GM12878 (cell line): ENCODE results near the gene FBXW8. TPM values are rescaled to one million over a fixed set of nuclear protein-coding genes. Genes with fewer than 3 reads are reported as not detected.

Source experiments
- BCL11A ChIP-seq: IDR thresholded peaks from 2 replicates; pipeline ENCODE4 v1.6.1; 2011; ENCODE audit warnings: low read depth, low read length
- CREM ChIP-seq: IDR thresholded peaks from 2 replicates; pipeline ENCODE4 v1.6.1; 2014; ENCODE audit warnings: antibody characterized with exemption, low read depth
- EGR1 ChIP-seq, 2 experiments: IDR thresholded peaks; 1 replicate in 1 of 2; 2 replicates in 1 of 2; pipeline ENCODE4 v1.6.1; 2011 to 2012; ENCODE audit warnings: low read depth in 2 of 2, low read length in 2 of 2, borderline replicate concordance in 1 of 2, mild to moderate bottlenecking in 1 of 2, moderate library complexity in 1 of 2
- IKZF2 ChIP-seq, 2 experiments: fragments of 450-650 bp; IDR thresholded peaks; 2 replicates each; pipeline ENCODE4 v1.6.1; 2017; ENCODE audit warnings: mild to moderate bottlenecking in 2 of 2, moderate library complexity in 2 of 2
- NFIC ChIP-seq: IDR thresholded peaks from 2 replicates; pipeline ENCODE4 v1.6.1; 2012; ENCODE audit warnings: low read depth, mild to moderate bottlenecking, inconsistent platforms, low read length, moderate library complexity
- SIX5 ChIP-seq: IDR thresholded peaks from 2 replicates; pipeline ENCODE4 v1.6.1; 2011; ENCODE audit warnings: mild to moderate bottlenecking, low read depth, low read length, moderate library complexity; ENCODE audit not compliant: severe bottlenecking
- polyA plus RNA-seq, 11 experiments: library from polyadenylated mRNA; depleted of rRNA in 4 of 11; unstranded in 6 of 11; stranded (reverse) in 5 of 11; fragments of >200 nt; fragmentation: Nextera tagmentation in 4 of 11; fragmentation: Illumina TruSeq in 1 of 11; extraction: Ambion mirVana in 4 of 11; extraction: Trizol in 1 of 11; gene quantifications; 1 replicate in 1 of 11; 2 replicates in 10 of 11; pipeline versions ENCODE4 v1.2.1 to v1.2.3, GENCODE V29; 2011 to 2016; ENCODE audit warnings: inconsistent platforms in 2 of 11, missing spikeins in 2 of 11, low read depth in 1 of 11
- total RNA-seq, 4 experiments: library from RNA; depleted of rRNA in 3 of 4; stranded (reverse); fragments of >200 nt in 3 of 4; fragmentation: Illumina TruSeq in 1 of 4; extraction: Trizol in 1 of 4; gene quantifications; 2 replicates each; pipeline versions ENCODE4 v1.2.1 to v1.2.3, GENCODE V29; 2013 to 2021
- TF ChIP-seq, protein P1 (sequence below): fragments of 450-650 bp; IDR thresholded peaks from 2 replicates; pipeline ENCODE4 v1.6.1; 2016; ENCODE audit warnings: mild to moderate bottlenecking
- TF ChIP-seq, protein P2 (sequence below): fragments of 450-650 bp; IDR thresholded peaks from 2 replicates; pipeline ENCODE4 v1.6.1; 2014; ENCODE audit warnings: mild to moderate bottlenecking
- TF ChIP-seq, protein P3 (sequence below): fragments of 450-650 bp; IDR thresholded peaks from 2 replicates; pipeline ENCODE4 v1.6.1; 2016; ENCODE audit warnings: mild to moderate bottlenecking
- TF ChIP-seq, protein P4 (sequence below): fragments of 450-650 bp; IDR thresholded peaks from 2 replicates; pipeline ENCODE4 v1.6.1; 2016; ENCODE audit warnings: mild to moderate bottlenecking, moderate library complexity, borderline replicate concordance
- TF ChIP-seq, protein P5 (sequence below): fragments of 450-650 bp; IDR thresholded peaks from 2 replicates; pipeline ENCODE4 v1.6.1; 2017; ENCODE audit warnings: antibody characterized with exemption, mild to moderate bottlenecking, moderate library complexity
- TF ChIP-seq, protein P6 (sequence below): fragments of 450-650 bp; formaldehyde crosslinking; IDR thresholded peaks from 2 replicates; pipeline ENCODE4 v1.5.0; 2022; ENCODE audit warnings: mild to moderate bottlenecking, missing genetic modification characterization

The FBXW8 gene
- total and polyA plus RNA-seq, 10 of the 15 experiments (the other 5 are each of a cell fraction or from before 2014, with no cell fraction given), result 0.49 to 7.5 (median 4.4) TPM

DNA sequence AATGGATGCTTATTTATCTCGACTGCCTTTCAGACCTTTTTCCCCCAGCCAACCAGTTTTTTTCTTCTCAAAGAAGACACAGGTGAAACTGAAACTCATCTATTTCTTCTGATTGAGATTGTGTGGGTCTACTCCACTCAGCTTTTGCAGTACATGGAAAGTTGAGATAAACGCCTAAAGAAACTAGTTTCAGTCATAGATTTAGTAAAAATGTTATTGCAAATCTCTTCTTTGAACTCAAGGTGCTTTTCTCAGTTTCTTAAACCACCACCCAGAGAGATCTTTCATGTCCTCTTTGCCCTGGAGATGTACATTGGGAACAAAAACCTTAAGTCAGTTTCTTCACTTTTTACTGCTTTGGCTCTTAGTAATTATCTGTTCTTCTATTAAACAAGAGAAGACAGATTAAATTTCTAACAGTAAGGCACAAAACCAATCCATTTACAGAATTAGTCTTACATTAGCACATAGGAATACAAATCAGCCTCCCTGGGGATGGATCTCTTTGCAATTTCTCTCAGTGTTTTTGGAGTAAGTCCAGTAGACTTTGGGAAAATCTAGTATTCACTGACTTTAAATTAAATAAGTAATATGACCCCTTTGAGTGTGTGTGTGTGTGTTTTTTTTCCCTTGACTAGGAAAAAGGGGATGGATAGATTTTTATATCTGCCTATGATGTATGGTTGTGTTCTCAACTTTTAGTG is 11.6 kb downstream of the FBXW8 start (continued):
- no peak for TF ChIP-seq SIX5
- 0 out of 4 replicates have a peak, but pooled peaks of 1 of the 2 experiments have one; percentile 37 for TF ChIP-seq IKZF2 (IDR thresholded peaks at IDR 0.05)
- TF ChIP-seq, protein P1, sequence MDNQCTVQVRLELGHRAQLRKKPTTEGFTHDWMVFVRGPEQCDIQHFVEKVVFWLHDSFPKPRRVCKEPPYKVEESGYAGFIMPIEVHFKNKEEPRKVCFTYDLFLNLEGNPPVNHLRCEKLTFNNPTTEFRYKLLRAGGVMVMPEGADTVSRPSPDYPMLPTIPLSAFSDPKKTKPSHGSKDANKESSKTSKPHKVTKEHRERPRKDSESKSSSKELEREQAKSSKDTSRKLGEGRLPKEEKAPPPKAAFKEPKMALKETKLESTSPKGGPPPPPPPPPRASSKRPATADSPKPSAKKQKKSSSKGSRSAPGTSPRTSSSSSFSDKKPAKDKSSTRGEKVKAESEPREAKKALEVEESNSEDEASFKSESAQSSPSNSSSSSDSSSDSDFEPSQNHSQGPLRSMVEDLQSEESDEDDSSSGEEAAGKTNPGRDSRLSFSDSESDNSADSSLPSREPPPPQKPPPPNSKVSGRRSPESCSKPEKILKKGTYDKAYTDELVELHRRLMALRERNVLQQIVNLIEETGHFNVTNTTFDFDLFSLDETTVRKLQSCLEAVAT, result no peak
- TF ChIP-seq, protein P2, sequence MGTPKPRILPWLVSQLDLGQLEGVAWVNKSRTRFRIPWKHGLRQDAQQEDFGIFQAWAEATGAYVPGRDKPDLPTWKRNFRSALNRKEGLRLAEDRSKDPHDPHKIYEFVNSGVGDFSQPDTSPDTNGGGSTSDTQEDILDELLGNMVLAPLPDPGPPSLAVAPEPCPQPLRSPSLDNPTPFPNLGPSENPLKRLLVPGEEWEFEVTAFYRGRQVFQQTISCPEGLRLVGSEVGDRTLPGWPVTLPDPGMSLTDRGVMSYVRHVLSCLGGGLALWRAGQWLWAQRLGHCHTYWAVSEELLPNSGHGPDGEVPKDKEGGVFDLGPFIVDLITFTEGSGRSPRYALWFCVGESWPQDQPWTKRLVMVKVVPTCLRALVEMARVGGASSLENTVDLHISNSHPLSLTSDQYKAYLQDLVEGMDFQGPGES, result no peak
- TF ChIP-seq EGR1 (IDR thresholded peaks at IDR 0.05; ENCODE audit: borderline replicate concordance in 1 of 2, low read depth in 2 of 2, low read length in 2 of 2), result no peak
- TF ChIP-seq, protein P3, sequence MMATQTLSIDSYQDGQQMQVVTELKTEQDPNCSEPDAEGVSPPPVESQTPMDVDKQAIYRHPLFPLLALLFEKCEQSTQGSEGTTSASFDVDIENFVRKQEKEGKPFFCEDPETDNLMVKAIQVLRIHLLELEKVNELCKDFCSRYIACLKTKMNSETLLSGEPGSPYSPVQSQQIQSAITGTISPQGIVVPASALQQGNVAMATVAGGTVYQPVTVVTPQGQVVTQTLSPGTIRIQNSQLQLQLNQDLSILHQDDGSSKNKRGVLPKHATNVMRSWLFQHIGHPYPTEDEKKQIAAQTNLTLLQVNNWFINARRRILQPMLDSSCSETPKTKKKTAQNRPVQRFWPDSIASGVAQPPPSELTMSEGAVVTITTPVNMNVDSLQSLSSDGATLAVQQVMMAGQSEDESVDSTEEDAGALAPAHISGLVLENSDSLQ, result no peak
- TF ChIP-seq NFIC, result peak; percentile 68; the same call in 1 of the 2 replicates
- TF ChIP-seq, protein P4, sequence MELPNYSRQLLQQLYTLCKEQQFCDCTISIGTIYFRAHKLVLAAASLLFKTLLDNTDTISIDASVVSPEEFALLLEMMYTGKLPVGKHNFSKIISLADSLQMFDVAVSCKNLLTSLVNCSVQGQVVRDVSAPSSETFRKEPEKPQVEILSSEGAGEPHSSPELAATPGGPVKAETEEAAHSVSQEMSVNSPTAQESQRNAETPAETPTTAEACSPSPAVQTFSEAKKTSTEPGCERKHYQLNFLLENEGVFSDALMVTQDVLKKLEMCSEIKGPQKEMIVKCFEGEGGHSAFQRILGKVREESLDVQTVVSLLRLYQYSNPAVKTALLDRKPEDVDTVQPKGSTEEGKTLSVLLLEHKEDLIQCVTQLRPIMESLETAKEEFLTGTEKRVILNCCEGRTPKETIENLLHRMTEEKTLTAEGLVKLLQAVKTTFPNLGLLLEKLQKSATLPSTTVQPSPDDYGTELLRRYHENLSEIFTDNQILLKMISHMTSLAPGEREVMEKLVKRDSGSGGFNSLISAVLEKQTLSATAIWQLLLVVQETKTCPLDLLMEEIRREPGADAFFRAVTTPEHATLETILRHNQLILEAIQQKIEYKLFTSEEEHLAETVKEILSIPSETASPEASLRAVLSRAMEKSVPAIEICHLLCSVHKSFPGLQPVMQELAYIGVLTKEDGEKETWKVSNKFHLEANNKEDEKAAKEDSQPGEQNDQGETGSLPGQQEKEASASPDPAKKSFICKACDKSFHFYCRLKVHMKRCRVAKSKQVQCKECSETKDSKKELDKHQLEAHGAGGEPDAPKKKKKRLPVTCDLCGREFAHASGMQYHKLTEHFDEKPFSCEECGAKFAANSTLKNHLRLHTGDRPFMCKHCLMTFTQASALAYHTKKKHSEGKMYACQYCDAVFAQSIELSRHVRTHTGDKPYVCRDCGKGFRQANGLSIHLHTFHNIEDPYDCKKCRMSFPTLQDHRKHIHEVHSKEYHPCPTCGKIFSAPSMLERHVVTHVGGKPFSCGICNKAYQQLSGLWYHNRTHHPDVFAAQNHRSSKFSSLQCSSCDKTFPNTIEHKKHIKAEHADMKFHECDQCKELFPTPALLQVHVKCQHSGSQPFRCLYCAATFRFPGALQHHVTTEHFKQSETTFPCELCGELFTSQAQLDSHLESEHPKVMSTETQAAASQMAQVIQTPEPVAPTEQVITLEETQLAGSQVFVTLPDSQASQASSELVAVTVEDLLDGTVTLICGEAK, result no peak
- TF ChIP-seq CREM, result peak; percentile 38; the same call in 1 of the 2 replicates
- TF ChIP-seq, protein P5, sequence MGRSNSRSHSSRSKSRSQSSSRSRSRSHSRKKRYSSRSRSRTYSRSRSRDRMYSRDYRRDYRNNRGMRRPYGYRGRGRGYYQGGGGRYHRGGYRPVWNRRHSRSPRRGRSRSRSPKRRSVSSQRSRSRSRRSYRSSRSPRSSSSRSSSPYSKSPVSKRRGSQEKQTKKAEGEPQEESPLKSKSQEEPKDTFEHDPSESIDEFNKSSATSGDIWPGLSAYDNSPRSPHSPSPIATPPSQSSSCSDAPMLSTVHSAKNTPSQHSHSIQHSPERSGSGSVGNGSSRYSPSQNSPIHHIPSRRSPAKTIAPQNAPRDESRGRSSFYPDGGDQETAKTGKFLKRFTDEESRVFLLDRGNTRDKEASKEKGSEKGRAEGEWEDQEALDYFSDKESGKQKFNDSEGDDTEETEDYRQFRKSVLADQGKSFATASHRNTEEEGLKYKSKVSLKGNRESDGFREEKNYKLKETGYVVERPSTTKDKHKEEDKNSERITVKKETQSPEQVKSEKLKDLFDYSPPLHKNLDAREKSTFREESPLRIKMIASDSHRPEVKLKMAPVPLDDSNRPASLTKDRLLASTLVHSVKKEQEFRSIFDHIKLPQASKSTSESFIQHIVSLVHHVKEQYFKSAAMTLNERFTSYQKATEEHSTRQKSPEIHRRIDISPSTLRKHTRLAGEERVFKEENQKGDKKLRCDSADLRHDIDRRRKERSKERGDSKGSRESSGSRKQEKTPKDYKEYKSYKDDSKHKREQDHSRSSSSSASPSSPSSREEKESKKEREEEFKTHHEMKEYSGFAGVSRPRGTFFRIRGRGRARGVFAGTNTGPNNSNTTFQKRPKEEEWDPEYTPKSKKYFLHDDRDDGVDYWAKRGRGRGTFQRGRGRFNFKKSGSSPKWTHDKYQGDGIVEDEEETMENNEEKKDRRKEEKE, result no peak
- TF ChIP-seq, protein P6, sequence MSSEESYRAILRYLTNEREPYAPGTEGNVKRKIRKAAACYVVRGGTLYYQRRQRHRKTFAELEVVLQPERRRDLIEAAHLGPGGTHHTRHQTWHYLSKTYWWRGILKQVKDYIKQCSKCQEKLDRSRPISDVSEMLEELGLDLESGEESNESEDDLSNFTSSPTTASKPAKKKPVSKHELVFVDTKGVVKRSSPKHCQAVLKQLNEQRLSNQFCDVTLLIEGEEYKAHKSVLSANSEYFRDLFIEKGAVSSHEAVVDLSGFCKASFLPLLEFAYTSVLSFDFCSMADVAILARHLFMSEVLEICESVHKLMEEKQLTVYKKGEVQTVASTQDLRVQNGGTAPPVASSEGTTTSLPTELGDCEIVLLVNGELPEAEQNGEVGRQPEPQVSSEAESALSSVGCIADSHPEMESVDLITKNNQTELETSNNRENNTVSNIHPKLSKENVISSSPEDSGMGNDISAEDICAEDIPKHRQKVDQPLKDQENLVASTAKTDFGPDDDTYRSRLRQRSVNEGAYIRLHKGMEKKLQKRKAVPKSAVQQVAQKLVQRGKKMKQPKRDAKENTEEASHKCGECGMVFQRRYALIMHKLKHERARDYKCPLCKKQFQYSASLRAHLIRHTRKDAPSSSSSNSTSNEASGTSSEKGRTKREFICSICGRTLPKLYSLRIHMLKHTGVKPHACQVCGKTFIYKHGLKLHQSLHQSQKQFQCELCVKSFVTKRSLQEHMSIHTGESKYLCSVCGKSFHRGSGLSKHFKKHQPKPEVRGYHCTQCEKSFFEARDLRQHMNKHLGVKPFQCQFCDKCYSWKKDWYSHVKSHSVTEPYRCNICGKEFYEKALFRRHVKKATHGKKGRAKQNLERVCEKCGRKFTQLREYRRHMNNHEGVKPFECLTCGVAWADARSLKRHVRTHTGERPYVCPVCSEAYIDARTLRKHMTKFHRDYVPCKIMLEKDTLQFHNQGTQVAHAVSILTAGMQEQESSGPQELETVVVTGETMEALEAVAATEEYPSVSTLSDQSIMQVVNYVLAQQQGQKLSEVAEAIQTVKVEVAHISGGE (CRISPR knock-in tag), result no peak
- no peak for TF ChIP-seq BCL11A
